Spleen (tissue), 7 donors: ENCODE measurements around the gene TNN.

Experiments
- CTCF ChIP-seq, 11 experiments: fragments of 200-600 bp in 7 of 11; fragments of 450-650 bp in 4 of 11; sonication (generic) in 4 of 11; IDR thresholded peaks in 8 of 11; conservative IDR thresholded peaks in 3 of 11; 1 replicate in 7 of 11; 2 replicates in 4 of 11; pipeline versions ENCODE4 v1.4.0 to v1.8.0; 2016 to 2021; ENCODE audit warnings: antibody characterized with exemption in 11 of 11, inconsistent platforms in 4 of 11, mild to moderate bottlenecking in 1 of 11
- POLR2A ChIP-seq, 3 donors: fragments of 450-650 bp; IDR thresholded peaks; one replicate each; pipeline ENCODE4 v1.5.1; 2017; ENCODE audit warnings: antibody characterized with exemption in 3 of 3, mild to moderate bottlenecking in 1 of 3
- POLR2AphosphoS5 ChIP-seq, 3 donors: sonication (generic); formaldehyde crosslinking; IDR thresholded peaks; one replicate each; pipeline ENCODE4 v1.5.1; 2017; ENCODE audit warnings: antibody characterized with exemption in 3 of 3
- donor health status: DM: no; HTN: no; CAD: no; lungs with moderate emphysema.
- donor health status: DM: no; HTN: no; CAD: no.
- donor health status: DM: no; HTN: no; CAD: no.

GRCh38 chr1:175192111-175192629, 124.5 kb downstream of the TNN start:
- TF ChIP-seq CTCF (IDR thresholded peaks at IDR 0.05 in 8 of 11, conservative IDR thresholded peaks at IDR 0.05 in 3 of 11) (peak in 1 of 11 experiments; percentile 0), POLR2A (IDR thresholded peaks at IDR 0.05) (no peak), POLR2AphosphoS5 (IDR thresholded peaks at IDR 0.05) (no peak)
